Activated naive CD8-positive, alpha-beta T cell (primary cell): Measurements from ENCODE around the gene GSTM5.
"Not testable (repeated sequence)": the region's sequence is repeated elsewhere in the genome, so short reads cannot be mapped to it uniquely, and the experiment has no call there.

Source experiments
- H3K27ac Mint-ChIP-seq: one replicate; pipeline ENCODE4 v1.8.0; 2021; ENCODE audit warnings: mixed read lengths
- H3K27me3 Mint-ChIP-seq: one replicate; pipeline ENCODE4 v1.8.0; 2021; ENCODE audit warnings: mixed read lengths
- H3K36me3 Mint-ChIP-seq: one replicate; pipeline ENCODE4 v1.8.0; 2021; ENCODE audit warnings: mixed read lengths
- H3K4me1 Mint-ChIP-seq: one replicate; pipeline ENCODE4 v1.8.0; 2021; ENCODE audit warnings: low read depth, mixed read lengths
- H3K4me3 Mint-ChIP-seq: one replicate; pipeline ENCODE4 v1.8.0; 2021; ENCODE audit warnings: mild to moderate bottlenecking, mixed read lengths
- H3K9me3 Mint-ChIP-seq: one replicate; pipeline ENCODE4 v1.8.0; 2021; ENCODE audit warnings: low read depth, mixed read lengths

The GSTM5 gene

GRCh38 chr1:109711593-109712320 is at the start of gene GSTM5:
Gene GSTM5 (plus strand): TSS chr1:109712251. CDS start chr1:109712313, 62 bp downstream.
- H3K36me3 Mint-ChIP-seq, H3K4me1 Mint-ChIP-seq, H3K4me3 Mint-ChIP-seq, H3K9me3 Mint-ChIP-seq, H3K27ac Mint-ChIP-seq: not testable (repeated sequence)
- H3K27me3 Mint-ChIP-seq, result peaks cover 15% of the 10 kb centered on the region

GRCh38 chr1:109664671-109665070 is 47.4 kb upstream of the GSTM5 start:
- peaks cover 14% of the 10 kb centered on the region for H3K4me1 Mint-ChIP-seq
- no peak overlapping the region for H3K4me3 Mint-ChIP-seq
- no peaks in the 10 kb centered on the region for H3K36me3 Mint-ChIP-seq
- H3K27me3 Mint-ChIP-seq, result no peaks in the 10 kb centered on the region
- no peaks in the 10 kb centered on the region for H3K9me3 Mint-ChIP-seq
- H3K27ac Mint-ChIP-seq, result no peak overlapping the region

- Mint-ChIP-seq H3K27ac (no peak within 1 kb of the TSS), H3K4me3 (peak within 1 kb of the TSS; percentile 68), H3K36me3 (peaks cover 3% of the 10 kb centered on the region), H3K4me1 (peaks cover 19% of the 10 kb centered on the region), H3K27me3 (no peaks in the 10 kb centered on the region), H3K9me3 (no peaks in the 10 kb centered on the region)
Observed at GRCh38 chr1:109667452-109668122, 44.5 kb upstream of the GSTM5 start, which contains the start of gene GSTM2. Gene GSTM2 (plus strand): TSS chr1:109668057. CDS start chr1:109668116, 59 bp downstream.

- H3K9me3 Mint-ChIP-seq, result no peaks in the 10 kb centered on the region
- no peak overlapping the region for H3K27ac Mint-ChIP-seq
- peaks cover 19% of the 10 kb centered on the region for H3K4me1 Mint-ChIP-seq
- H3K4me3 Mint-ChIP-seq, result peak overlapping the region; percentile 68
- no peaks in the 10 kb centered on the region for H3K27me3 Mint-ChIP-seq
- peaks cover 3% of the 10 kb centered on the region for H3K36me3 Mint-ChIP-seq
Observed at GRCh38 chr1:109668123-109668775, 43.8 kb upstream of the GSTM5 start.

- peaks cover 19% of the 10 kb centered on the region for H3K4me1 Mint-ChIP-seq
Observed at GRCh38 chr1:109669246-109669948, 42.7 kb upstream of the GSTM5 start.

GRCh38 chr1:109669949-109670302 is 42.1 kb upstream of the GSTM5 start:
- H3K4me3 Mint-ChIP-seq, result peak overlapping the region; percentile 38
- peaks cover 19% of the 10 kb centered on the region for H3K4me1 Mint-ChIP-seq
- H3K36me3 Mint-ChIP-seq, H3K9me3 Mint-ChIP-seq, H3K27me3 Mint-ChIP-seq, H3K27ac Mint-ChIP-seq: not testable (repeated sequence)

More at GRCh38 chr1:109669246-109669948, 42.7 kb upstream of the GSTM5 start:
- no peaks in the 10 kb centered on the region for H3K27me3 Mint-ChIP-seq
- H3K36me3 Mint-ChIP-seq, result peaks cover 3% of the 10 kb centered on the region
- no peak overlapping the region for H3K27ac Mint-ChIP-seq
- no peaks in the 10 kb centered on the region for H3K9me3 Mint-ChIP-seq
- peak overlapping the region; percentile 38 for H3K4me3 Mint-ChIP-seq

- Mint-ChIP-seq H3K27me3 (no peaks in the 10 kb centered on the region), H3K36me3 (peaks cover 3% of the 10 kb centered on the region), H3K9me3 (no peaks in the 10 kb centered on the region), H3K27ac (no peak overlapping the region), H3K4me3 (no peak overlapping the region), H3K4me1 (peaks cover 19% of the 10 kb centered on the region)
Observed at GRCh38 chr1:109671067-109671466, 41.0 kb upstream of the GSTM5 start.

- H3K4me1 Mint-ChIP-seq, result peaks cover 10% of the 10 kb centered on the region
- not testable (repeated sequence) for H3K27me3 Mint-ChIP-seq, H3K4me3 Mint-ChIP-seq, H3K36me3 Mint-ChIP-seq, H3K27ac Mint-ChIP-seq, H3K9me3 Mint-ChIP-seq
Observed at GRCh38 chr1:109673861-109674260, 38.2 kb upstream of the GSTM5 start.

GRCh38 chr1:109676683-109677381 is 35.2 kb upstream of the GSTM5 start:
- H3K27me3 Mint-ChIP-seq, H3K27ac Mint-ChIP-seq, H3K36me3 Mint-ChIP-seq, H3K9me3 Mint-ChIP-seq, H3K4me3 Mint-ChIP-seq, H3K4me1 Mint-ChIP-seq: not testable (repeated sequence)

GRCh38 chr1:109677459-109677858 is 34.6 kb upstream of the GSTM5 start:
- no peaks in the 10 kb centered on the region for H3K36me3 Mint-ChIP-seq
- H3K27me3 Mint-ChIP-seq, result no peaks in the 10 kb centered on the region
- H3K27ac Mint-ChIP-seq, result no peak overlapping the region
- H3K9me3 Mint-ChIP-seq, result no peaks in the 10 kb centered on the region
- no peaks in the 10 kb centered on the region for H3K4me1 Mint-ChIP-seq
- H3K4me3 Mint-ChIP-seq, result no peak overlapping the region

- H3K4me3 Mint-ChIP-seq, H3K4me1 Mint-ChIP-seq, H3K36me3 Mint-ChIP-seq, H3K27me3 Mint-ChIP-seq, H3K27ac Mint-ChIP-seq, H3K9me3 Mint-ChIP-seq: not testable (repeated sequence)
Observed at GRCh38 chr1:109678637-109679036, 33.4 kb upstream of the GSTM5 start.

GRCh38 chr1:109684777-109685176 is 27.3 kb upstream of the GSTM5 start:
- not testable (repeated sequence) for H3K4me1 Mint-ChIP-seq, H3K27ac Mint-ChIP-seq, H3K27me3 Mint-ChIP-seq, H3K4me3 Mint-ChIP-seq, H3K9me3 Mint-ChIP-seq, H3K36me3 Mint-ChIP-seq

GRCh38 chr1:109685399-109685798 is 26.7 kb upstream of the GSTM5 start:
- H3K27me3 Mint-ChIP-seq, H3K36me3 Mint-ChIP-seq, H3K4me1 Mint-ChIP-seq, H3K9me3 Mint-ChIP-seq, H3K4me3 Mint-ChIP-seq, H3K27ac Mint-ChIP-seq: not testable (repeated sequence)

GRCh38 chr1:109685890-109686289 is 26.2 kb upstream of the GSTM5 start:
- not testable (repeated sequence) for H3K27me3 Mint-ChIP-seq, H3K9me3 Mint-ChIP-seq, H3K4me3 Mint-ChIP-seq, H3K36me3 Mint-ChIP-seq, H3K4me1 Mint-ChIP-seq, H3K27ac Mint-ChIP-seq

GRCh38 chr1:109687109-109687508 is 24.9 kb upstream of the GSTM5 start:
- not testable (repeated sequence) for H3K27me3 Mint-ChIP-seq, H3K9me3 Mint-ChIP-seq, H3K4me1 Mint-ChIP-seq, H3K27ac Mint-ChIP-seq, H3K36me3 Mint-ChIP-seq, H3K4me3 Mint-ChIP-seq
